ENCODE results near the gene C12orf75.
"Not testable (repeated sequence)": the region's sequence is repeated elsewhere in the genome, so short reads cannot be mapped to it uniquely, and the experiment has no call there.

C12orf75 gene

GRCh38 chr12:105384220-105384619 is 53.7 kb downstream of the C12orf75 start:
- DNase-seq: no peak

- peak; percentile 68 for DNase-seq
These were observed 54.5 kb downstream of the C12orf75 start for GRCh38 chr12:105384916-105385535.

- DNase-seq: no peak
These were observed 55.9 kb downstream of the C12orf75 start for GRCh38 chr12:105386431-105386830.

- no peak for DNase-seq
These were observed 60.7 kb downstream of the C12orf75 start for GRCh38 chr12:105391231-105391630.

GRCh38 chr12:105393587-105393986 is 63.1 kb downstream of the C12orf75 start:
- DNase-seq: peak; percentile 56

GRCh38 chr12:105396024-105396423 is 65.5 kb downstream of the C12orf75 start:
- no peak for DNase-seq

- DNase-seq: no peak
These were observed 66.5 kb downstream of the C12orf75 start for GRCh38 chr12:105396983-105397382.

- DNase-seq: no peak
These were observed 68.4 kb downstream of the C12orf75 start for GRCh38 chr12:105398930-105399329.

GRCh38 chr12:105399428-105400081 is 69.1 kb downstream of the C12orf75 start:
- DNase-seq: no peak

- DNase-seq: no peak
These were observed 69.7 kb downstream of the C12orf75 start for GRCh38 chr12:105400227-105400626.

GRCh38 chr12:105401198-105401597 is 70.7 kb downstream of the C12orf75 start:
- peak; percentile 26 for DNase-seq

- no peak for DNase-seq
These were observed 71.9 kb downstream of the C12orf75 start for GRCh38 chr12:105402366-105402765.

- DNase-seq: no peak
These were observed 72.6 kb downstream of the C12orf75 start for GRCh38 chr12:105403095-105403494.

- DNase-seq: not testable (repeated sequence)
These were observed 73.6 kb downstream of the C12orf75 start for GRCh38 chr12:105404134-105404533.

- no peak for DNase-seq
These were observed 76.0 kb downstream of the C12orf75 start for GRCh38 chr12:105406497-105406896.

- DNase-seq: no peak
These were observed 78.8 kb downstream of the C12orf75 start for GRCh38 chr12:105409279-105409678.

GRCh38 chr12:105409801-105410471 is 79.4 kb downstream of the C12orf75 start:
- DNase-seq: peak; percentile 69

- DNase-seq: no peak
These were observed 83.5 kb downstream of the C12orf75 start for GRCh38 chr12:105413911-105414487.

GRCh38 chr12:105417732-105418131 is 87.2 kb downstream of the C12orf75 start:
- no peak for DNase-seq

- peak; percentile 96 for DNase-seq
These were observed 87.7 kb downstream of the C12orf75 start for GRCh38 chr12:105418229-105418628.

GRCh38 chr12:105418821-105419291 is 88.4 kb downstream of the C12orf75 start:
- peak; percentile 86 for DNase-seq

GRCh38 chr12:105419606-105420005 is 89.1 kb downstream of the C12orf75 start:
- DNase-seq: no peak

- DNase-seq: no peak
These were observed 89.6 kb downstream of the C12orf75 start for GRCh38 chr12:105420046-105420445.

All from fibroblast of skin of right quadriceps (primary cell).